HepG2 (cell line): ENCODE measurements around the gene B4GALT3. TPM values are rescaled to one million over a fixed set of nuclear protein-coding genes. Genes with fewer than 3 reads are reported as not detected.

Source experiments
- BRCA1 ChIP-seq: sonication (generic); formaldehyde crosslinking; IDR thresholded peaks from 2 replicates; pipeline ENCODE4 v1.4.0; 2020; ENCODE audit warnings: missing genetic modification reagents
- CAMTA2 ChIP-seq: sonication (generic); formaldehyde crosslinking; IDR thresholded peaks from 2 replicates; pipeline ENCODE4 v1.4.0; 2020; ENCODE audit warnings: mild to moderate bottlenecking, missing genetic modification reagents, borderline replicate concordance
- CSRNP2 ChIP-seq: sonication (generic); formaldehyde crosslinking; conservative IDR thresholded peaks from 2 replicates; pipeline ENCODE4 v1.8.0; 2022; ENCODE audit warnings: low read depth, missing genetic modification reagents
- MYC ChIP-seq: sonication (generic); formaldehyde crosslinking; IDR thresholded peaks from 2 replicates; pipeline ENCODE4 v1.9.0; 2021; ENCODE audit warnings: missing genetic modification reagents, borderline replicate concordance
- NFE2L2 ChIP-seq: fragments of 150-350 bp; IDR thresholded peaks from 2 replicates; pipeline ENCODE4 v1.6.1; 2014; ENCODE audit warnings: low read length
- SIN3A ChIP-seq: IDR thresholded peaks from 2 replicates; pipeline ENCODE4 v1.6.1; 2011; ENCODE audit warnings: low read depth, mild to moderate bottlenecking, control low read depth, low read length, borderline replicate concordance
- SOX6 ChIP-seq, 2 experiments: fragments of 450-650 bp in 1 of 2; sonication (generic) in 1 of 2; formaldehyde crosslinking in 1 of 2; IDR thresholded peaks; 2 replicates each; pipeline versions ENCODE4 v1.4.0 to v1.6.1; 2017 to 2020; ENCODE audit warnings: antibody characterized with exemption in 1 of 2, mild to moderate bottlenecking in 1 of 2, missing genetic modification reagents in 1 of 2
- ZEB1 ChIP-seq: IDR thresholded peaks from 2 replicates; pipeline ENCODE4 v1.6.1; 2012; ENCODE audit warnings: mild to moderate bottlenecking, low read depth, inconsistent platforms; ENCODE audit not compliant: insufficient replicate concordance
- ZIK1 ChIP-seq: sonication (generic); formaldehyde crosslinking; IDR thresholded peaks from 2 replicates; pipeline ENCODE4 v1.5.0; 2020; ENCODE audit warnings: mild to moderate bottlenecking, low read depth, missing genetic modification reagents, borderline replicate concordance
- ZNF205 ChIP-seq: IDR thresholded peaks from 2 replicates; pipeline ENCODE4 v1.6.1; 2018; ENCODE audit warnings: missing biosample characterization, missing genetic modification reagents
- ZNF317 ChIP-seq: sonication (generic); formaldehyde crosslinking; IDR thresholded peaks from 2 replicates; pipeline ENCODE4 v1.5.0; 2020; ENCODE audit warnings: mild to moderate bottlenecking, missing genetic modification reagents
- ZNF609 ChIP-seq: sonication (generic); formaldehyde crosslinking; IDR thresholded peaks from 2 replicates; pipeline ENCODE4 v1.4.0; 2020; ENCODE audit warnings: mild to moderate bottlenecking, missing genetic modification reagents, borderline replicate concordance
- polyA plus RNA-seq, 8 experiments: library from polyadenylated mRNA; depleted of rRNA in 3 of 8; stranded (reverse) in 7 of 8; unstranded in 1 of 8; fragments of >200 nt; fragmentation: Illumina TruSeq in 4 of 8; extraction: Trizol in 4 of 8; gene quantifications; 2 replicates each; pipeline versions ENCODE4 v1.2.1 to v1.2.3, GENCODE V29; 2011 to 2016; ENCODE audit warnings: low read depth in 4 of 8, missing spikeins in 1 of 8, mixed read lengths in 1 of 8; ENCODE audit not compliant: insufficient read depth in 1 of 8
- total RNA-seq, 5 experiments: library from RNA; depleted of rRNA; stranded (reverse); fragments of >200 nt; fragmentation: Illumina TruSeq; extraction: Trizol; gene quantifications; 2 replicates each; pipeline ENCODE4 v1.2.3, GENCODE V29; 2016; ENCODE audit warnings: low read depth in 1 of 5
- TF ChIP-seq, protein P1 (sequence below): sonication (generic); formaldehyde crosslinking; IDR thresholded peaks from 2 replicates; pipeline ENCODE4 v1.4.0; 2020; ENCODE audit warnings: mild to moderate bottlenecking, missing genetic modification reagents

B4GALT3 gene
- total and polyA plus RNA-seq, 2 of the 13 experiments (the other 11 are each of a cell fraction or from before 2014, with no cell fraction given) = 35.6 to 40.4 TPM

GRCh38 chr1:161165742-161166668, 11.3 kb downstream of the B4GALT3 start, which contains the start of gene PPOX (continued):
- TF ChIP-seq, protein P1, sequence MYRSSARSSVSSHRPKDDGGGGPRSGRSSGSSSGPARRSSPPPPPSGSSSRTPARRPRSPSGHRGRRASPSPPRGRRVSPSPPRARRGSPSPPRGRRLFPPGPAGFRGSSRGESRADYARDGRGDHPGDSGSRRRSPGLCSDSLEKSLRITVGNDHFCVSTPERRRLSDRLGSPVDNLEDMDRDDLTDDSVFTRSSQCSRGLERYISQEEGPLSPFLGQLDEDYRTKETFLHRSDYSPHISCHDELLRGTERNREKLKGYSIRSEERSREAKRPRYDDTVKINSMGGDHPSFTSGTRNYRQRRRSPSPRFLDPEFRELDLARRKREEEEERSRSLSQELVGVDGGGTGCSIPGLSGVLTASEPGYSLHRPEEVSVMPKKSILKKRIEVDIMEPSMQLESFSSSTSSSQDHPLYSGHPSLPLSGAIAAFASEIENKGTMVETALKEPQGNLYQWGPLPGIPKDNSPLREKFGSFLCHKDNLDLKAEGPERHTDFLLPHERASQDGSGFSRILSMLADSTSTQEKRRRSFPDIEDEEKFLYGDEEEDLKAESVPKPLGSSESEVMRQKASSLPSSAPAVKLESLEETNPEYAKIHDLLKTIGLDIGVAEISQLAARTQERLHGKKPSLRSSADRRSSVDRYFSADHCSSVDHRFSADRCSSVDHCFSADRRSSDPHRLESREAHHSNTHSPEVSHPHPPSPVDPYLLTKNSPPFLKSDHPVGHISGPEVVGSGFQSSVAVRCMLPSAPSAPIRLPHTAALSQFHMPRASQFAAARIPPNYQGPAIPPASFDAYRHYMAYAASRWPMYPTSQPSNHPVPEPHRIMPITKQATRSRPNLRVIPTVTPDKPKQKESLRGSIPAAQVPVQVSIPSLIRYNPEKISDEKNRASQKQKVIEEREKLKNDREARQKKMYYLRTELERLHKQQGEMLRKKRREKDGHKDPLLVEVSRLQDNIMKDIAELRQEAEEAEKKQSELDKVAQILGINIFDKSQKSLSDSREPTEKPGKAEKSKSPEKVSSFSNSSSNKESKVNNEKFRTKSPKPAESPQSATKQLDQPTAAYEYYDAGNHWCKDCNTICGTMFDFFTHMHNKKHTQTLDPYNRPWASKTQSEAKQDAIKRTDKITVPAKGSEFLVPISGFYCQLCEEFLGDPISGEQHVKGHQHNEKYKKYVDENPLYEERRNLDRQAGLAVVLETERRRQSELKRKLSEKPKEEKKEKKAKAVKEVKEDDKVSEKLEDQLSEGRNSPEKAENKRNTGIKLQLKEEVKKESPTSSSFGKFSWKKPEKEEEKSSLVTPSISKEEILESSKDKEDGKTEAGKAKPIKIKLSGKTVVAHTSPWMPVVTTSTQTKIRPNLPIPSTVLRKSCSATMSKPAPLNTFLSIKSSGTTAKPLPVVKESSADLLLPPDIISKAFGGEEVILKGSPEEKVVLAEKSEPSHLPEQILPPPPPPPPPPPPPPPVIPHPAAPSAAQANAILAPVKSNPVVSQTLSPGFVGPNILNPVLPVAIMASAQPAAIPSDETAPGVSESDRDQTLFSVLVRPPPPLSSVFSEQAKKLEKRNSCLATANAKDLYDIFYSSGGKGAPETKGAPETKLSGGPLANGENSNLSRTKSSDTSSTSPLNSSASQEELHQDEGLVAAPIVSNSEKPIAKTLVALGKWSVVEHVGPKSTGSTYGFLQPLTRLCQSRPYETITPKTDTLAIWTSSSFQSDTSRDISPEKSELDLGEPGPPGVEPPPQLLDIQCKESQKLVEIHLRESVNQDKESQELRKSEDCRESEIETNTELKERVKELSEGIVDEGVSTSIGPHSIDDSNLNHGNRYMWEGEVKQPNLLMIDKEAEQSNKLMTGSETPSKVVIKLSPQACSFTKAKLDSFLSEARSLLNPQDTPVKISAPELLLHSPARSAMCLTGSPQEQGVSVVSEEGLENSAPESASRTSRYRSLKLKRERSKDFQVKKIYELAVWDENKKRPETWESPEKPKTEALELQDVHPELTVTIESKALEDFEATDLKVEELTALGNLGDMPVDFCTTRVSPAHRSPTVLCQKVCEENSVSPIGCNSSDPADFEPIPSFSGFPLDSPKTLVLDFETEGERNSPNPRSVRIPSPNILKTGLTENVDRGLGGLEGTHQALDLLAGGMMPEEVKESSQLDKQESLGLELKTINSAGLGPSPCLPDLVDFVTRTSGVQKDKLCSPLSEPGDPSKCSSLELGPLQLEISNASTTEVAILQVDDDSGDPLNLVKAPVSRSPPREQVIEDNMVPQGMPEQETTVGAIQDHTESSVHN (CRISPR knock-in tag) = no peak
- TF ChIP-seq MYC (CRISPR knock-in tag) (no peak), ZIK1 (CRISPR knock-in tag) (no peak), SOX6 (IDR thresholded peaks at IDR 0.05) (no peak), SOX6 (CRISPR knock-in tag; IDR thresholded peaks at IDR 0.05) (peak; percentile 60), ZNF205 (no peak), ZNF609 (CRISPR knock-in tag) (no peak), ZNF317 (peak; percentile 81), CSRNP2 (no peak), BRCA1 (CRISPR knock-in tag) (no peak), ZEB1 (no peak), SIN3A (peak; percentile 73; the same call in 1 of the 2 replicates), CAMTA2 (CRISPR knock-in tag) (peak; percentile 65; the same call in 1 of the 2 replicates), NFE2L2 (no peak)
